HepG2 (cell line): Measurements from ENCODE around the gene PIK3R3. TPM values are rescaled to one million over a fixed set of nuclear protein-coding genes. Genes with fewer than 3 reads are reported as not detected.

Experiments
- ATAC-seq: fragments of 200-7000 bp; cut with Tn5 transposase; 3 replicates; pipeline ENCODE4 v1.9.1; 2020; ENCODE audit warnings: mild to moderate bottlenecking, moderate library complexity
- BruUV-seq: library from RNA; stranded (reverse); fragments of 400-500 nt; replicated peaks from 2 replicates; lab custom pipeline; 2021; lab: Mats Ljungman, UMichigan
- CTCF ChIA-PET: fragments of 300-600 bp; formaldehyde crosslinking; extraction: SDS; loops from one replicate; lab custom pipeline; 2021; ENCODE audit warnings: low total read pairs, inconsistent platforms, low intra/inter-chr PET ratio; lab: Yijun Ruan, JAX
- POLR2A ChIA-PET: fragments of 350-600 bp; sonication (Branson Sonifier 250); formaldehyde crosslinking; loops from one replicate; lab custom pipeline; 2020; ENCODE audit warnings: antibody characterized with exemption, inconsistent platforms; lab: Yijun Ruan, JAX
- DNase-seq: peaks from one replicate; pipeline ENCODE4 v3.0.0-alpha.2; 2015; ENCODE audit warnings: low spot score
- FAIRE-seq: peaks from 3 replicates; lab custom pipeline; 2011; peaks lifted over from hg19 to GRCh38; lab: Jason Lieb, UNC
- H2AFZ ChIP-seq: one replicate; pipeline ENCODE4 v1.6.1; 2011; ENCODE audit warnings: low read length, inconsistent platforms
- H3K27ac ChIP-seq: fragments of 300-600 bp; 3 replicates; pipeline ENCODE4 v1.8.0; 2011; ENCODE audit warnings: mixed run types, mild to moderate bottlenecking, mixed read lengths, low read length, inconsistent platforms; ENCODE audit not compliant: insufficient read depth; ENCODE audit errors: extremely low read length
- H3K27me3 ChIP-seq, 2 experiments: fragments of 200-600 bp in 1 of 2; 2 replicates in 1 of 2; 3 replicates in 1 of 2; pipeline versions ENCODE4 v1.6.0 to v1.8.0; 2011; ENCODE audit warnings: low read length in 2 of 2, mild to moderate bottlenecking in 2 of 2, moderate library complexity in 2 of 2, inconsistent platforms in 1 of 2; ENCODE audit not compliant: insufficient read depth in 2 of 2, control insufficient read depth in 1 of 2
- H3K36me3 ChIP-seq, 2 experiments: fragments of 200-600 bp in 1 of 2; replicated peaks in 1 of 2; 2 replicates in 1 of 2; 3 replicates in 1 of 2; pipeline versions ENCODE4 v1.5.1 to v1.8.0; 2011; ENCODE audit warnings: low read length in 2 of 2, inconsistent platforms in 1 of 2; ENCODE audit not compliant: insufficient read depth in 2 of 2, control insufficient read depth in 1 of 2
- H3K4me1 ChIP-seq: 2 replicates; pipeline ENCODE4 v1.5.1; 2012; ENCODE audit warnings: low read length, inconsistent platforms; ENCODE audit not compliant: insufficient read depth
- H3K4me2 ChIP-seq: 2 replicates; pipeline ENCODE4 v1.6.0; 2011; ENCODE audit warnings: low read depth, low read length, inconsistent platforms
- H3K4me3 ChIP-seq, 3 experiments: fragments of 200-600 bp in 1 of 3; sonication (generic), shearing (Covaris generic) in 1 of 3; replicated peaks in 1 of 3; 2 replicates each; pipeline ENCODE4 v1.5.1; 2011 to 2016; ENCODE audit warnings: low read length in 3 of 3, inconsistent platforms in 2 of 3, low read depth in 2 of 3, mild to moderate bottlenecking in 2 of 3, control low read depth in 1 of 3, mixed read lengths in 1 of 3; ENCODE audit not compliant: insufficient read depth in 1 of 3
- H3K79me2 ChIP-seq: one replicate; pipeline ENCODE4 v1.6.1; 2011; ENCODE audit warnings: low read length, inconsistent platforms; ENCODE audit not compliant: insufficient read depth
- H3K9ac ChIP-seq: 2 replicates; pipeline ENCODE4 v1.6.0; 2011; ENCODE audit warnings: mild to moderate bottlenecking, low read depth, low read length, inconsistent platforms; ENCODE audit not compliant: insufficient read depth
- H3K9me3 ChIP-seq: 2 replicates; pipeline ENCODE4 v1.5.1; 2012; ENCODE audit warnings: mild to moderate bottlenecking, low read length
- H4K20me1 ChIP-seq: 2 replicates; pipeline ENCODE4 v1.6.0; 2011; ENCODE audit warnings: inconsistent platforms, mild to moderate bottlenecking, low read length, moderate library complexity; ENCODE audit not compliant: insufficient read depth
- HNF4G ChIP-seq, 2 experiments: sonication (generic) in 1 of 2; formaldehyde crosslinking in 1 of 2; IDR thresholded peaks; 2 replicates each; pipeline versions ENCODE4 v1.4.0 to v1.6.1; 2011 to 2020; ENCODE audit warnings: borderline replicate concordance in 2 of 2, low read depth in 2 of 2, mild to moderate bottlenecking in 2 of 2, low read length in 1 of 2, missing genetic modification reagents in 1 of 2, moderate library complexity in 1 of 2
- KAT8 ChIP-seq: IDR thresholded peaks from 2 replicates; pipeline ENCODE4 v1.6.1; 2016; ENCODE audit warnings: missing genetic modification reagents, missing compliant biosample characterization
- ONECUT2 ChIP-seq: sonication (generic); formaldehyde crosslinking; IDR thresholded peaks from 2 replicates; pipeline ENCODE4 v1.4.0; 2020; ENCODE audit warnings: missing genetic modification reagents
- PAX8 ChIP-seq: sonication (generic); formaldehyde crosslinking; IDR thresholded peaks from 2 replicates; pipeline ENCODE4 v1.8.0; 2022; ENCODE audit warnings: mild to moderate bottlenecking, missing genetic modification reagents, borderline replicate concordance
- REL ChIP-seq: sonication (generic); formaldehyde crosslinking; conservative IDR thresholded peaks from 2 replicates; pipeline ENCODE4 v1.8.0; 2022; ENCODE audit warnings: mild to moderate bottlenecking, missing genetic modification reagents, moderate library complexity
- REST ChIP-seq, 2 experiments: IDR thresholded peaks; 2 replicates each; pipeline ENCODE4 v1.6.1; 2011 to 2012; ENCODE audit warnings: low read length in 2 of 2, borderline replicate concordance in 1 of 2, low read depth in 1 of 2, mild to moderate bottlenecking in 1 of 2, moderate library complexity in 1 of 2
- RFX3 ChIP-seq: IDR thresholded peaks from 2 replicates; pipeline ENCODE4 v1.6.1; 2016; ENCODE audit warnings: missing biosample characterization, missing genetic modification reagents
- TOPORS ChIP-seq: sonication (generic); formaldehyde crosslinking; IDR thresholded peaks from 2 replicates; pipeline ENCODE4 v1.8.0; 2023; ENCODE audit warnings: mild to moderate bottlenecking, missing genetic modification reagents
- USF2 ChIP-seq, 2 experiments: sonication (generic) in 1 of 2; formaldehyde crosslinking in 1 of 2; IDR thresholded peaks; 2 replicates each; pipeline versions ENCODE4 v1.5.1 to v1.6.1; 2011 to 2020; ENCODE audit warnings: borderline replicate concordance in 1 of 2, low read depth in 1 of 2, low read length in 1 of 2, mild to moderate bottlenecking in 1 of 2, missing genetic modification reagents in 1 of 2, moderate library complexity in 1 of 2
- ZBTB1 ChIP-seq: sonication (generic); formaldehyde crosslinking; IDR thresholded peaks from 2 replicates; pipeline ENCODE4 v1.4.0; 2020; ENCODE audit warnings: missing genetic modification reagents, borderline replicate concordance
- ZC3H13 ChIP-seq: sonication (generic); formaldehyde crosslinking; IDR thresholded peaks from 2 replicates; pipeline ENCODE4 v1.8.1; 2023; ENCODE audit warnings: mild to moderate bottlenecking, missing genetic modification reagents, moderate library complexity
- ZNF121 ChIP-seq: sonication (generic); formaldehyde crosslinking; IDR thresholded peaks from 2 replicates; pipeline ENCODE4 v1.5.0; 2020; ENCODE audit warnings: mild to moderate bottlenecking, missing genetic modification reagents
- ZNF251 ChIP-seq: sonication (generic); formaldehyde crosslinking; IDR thresholded peaks from 2 replicates; pipeline ENCODE4 v1.9.0; 2021; ENCODE audit warnings: mild to moderate bottlenecking, missing genetic modification reagents
- ZNF335 ChIP-seq: sonication (generic); formaldehyde crosslinking; IDR thresholded peaks from 2 replicates; pipeline ENCODE4 v1.4.0; 2020; ENCODE audit warnings: missing genetic modification reagents
- ZNF362 ChIP-seq: sonication (generic); formaldehyde crosslinking; IDR thresholded peaks from 2 replicates; pipeline ENCODE4 v1.4.0; 2020; ENCODE audit warnings: missing genetic modification reagents, mild to moderate bottlenecking, borderline replicate concordance
- ZNF549 ChIP-seq: sonication (generic); formaldehyde crosslinking; IDR thresholded peaks from 2 replicates; pipeline ENCODE4 v1.5.0; 2020; ENCODE audit warnings: missing genetic modification reagents
- ZNF850 ChIP-seq: sonication (generic); formaldehyde crosslinking; conservative IDR thresholded peaks from 2 replicates; pipeline ENCODE4 v1.9.0; 2021; ENCODE audit warnings: mild to moderate bottlenecking, missing genetic modification reagents
- WGBS: methylation state at CpG from one replicate; pipeline ENCODE4 v1.1.6; 2017; ENCODE audit warnings: low lambda C conversion rate; 5-methylcytosine and 5-hydroxymethylcytosine counted together
- in situ Hi-C: cut with HindIII; loops from 2 replicates; pipeline ENCODE4 v1.10.0; 2017; ENCODE audit warnings: low pct_unique_long_range_greater_than_20kb; ENCODE audit not compliant: extremely low pct_ligation_motif_present
- intact Hi-C: fragments of 100-400 bp; cut with micrococcal nuclease; formaldehyde crosslinking; loops from one replicate; pipeline ENCODE4 v1.10.0; 2022; ENCODE audit not compliant: unreplicated experiment
- polyA plus RNA-seq, 8 experiments: library from polyadenylated mRNA; depleted of rRNA in 3 of 8; stranded (reverse) in 7 of 8; unstranded in 1 of 8; fragments of >200 nt; fragmentation: Illumina TruSeq in 4 of 8; extraction: Trizol in 4 of 8; gene quantifications; 2 replicates each; pipeline versions ENCODE4 v1.2.1 to v1.2.3, GENCODE V29; 2011 to 2016; ENCODE audit warnings: low read depth in 4 of 8, missing spikeins in 1 of 8, mixed read lengths in 1 of 8; ENCODE audit not compliant: insufficient read depth in 1 of 8
- total RNA-seq, 5 experiments: library from RNA; depleted of rRNA; stranded (reverse); fragments of >200 nt; fragmentation: Illumina TruSeq; extraction: Trizol; gene quantifications; 2 replicates each; pipeline ENCODE4 v1.2.3, GENCODE V29; 2016; ENCODE audit warnings: low read depth in 1 of 5

Gene PIK3R3
- total and polyA plus RNA-seq, 2 of the 13 experiments (the other 11 are each of a cell fraction or from before 2014, with no cell fraction given) = 0.37 to 6.9 TPM

GRCh38 chr1:46160212-46160611, 27.8 kb upstream of the PIK3R3 start (continued):
- TF ChIP-seq REL (CRISPR knock-in tag) = no peak
- no peak for TF ChIP-seq USF2 (IDR thresholded peaks at IDR 0.05; ENCODE audit: low read depth, low read length)
- TF ChIP-seq USF2 (CRISPR knock-in tag; IDR thresholded peaks at IDR 0.05; ENCODE audit: borderline replicate concordance) = no peak
- no peak for TF ChIP-seq RFX3
- no peak for TF ChIP-seq ZC3H13 (CRISPR knock-in tag)
- no peak for TF ChIP-seq ZNF335 (CRISPR knock-in tag)
- TF ChIP-seq ZNF850 = no peak

GRCh38 chr1:46159516-46159915, 27.1 kb upstream of the PIK3R3 start:
- Histone ChIP-seq H3K4me2 (no peak overlapping the region), H3K27me3 (peaks cover 0 to 13% of the 10 kb centered on the region in 2 experiments; a peak in 2 of 5 replicates), H3K4me3 (no peak overlapping the region), H3K9me3 (no peaks in the 10 kb centered on the region), H2AFZ (no peak overlapping the region), H4K20me1 (no peaks in the 10 kb centered on the region), H3K79me2 (no peaks in the 10 kb centered on the region), H3K36me3 (no peaks in the 10 kb centered on the region), H3K9ac (no peak overlapping the region), H3K27ac (no peak overlapping the region), H3K4me1 (peaks cover 15% of the 10 kb centered on the region)
- BruUV-seq = no TSS peak
- WGBS = 25% methylated on average over 3 of the region's 3 CpGs
- no peak for FAIRE-seq
- intact Hi-C loops = loop anchor here (2.0 kb wide), 1 partner anchor 43 kb away; no protein-coding TSS in a partner anchor
- no peak for ATAC-seq
- POLR2A ChIA-PET = no interaction called here
- CTCF ChIA-PET = no interaction called here
- no peak for DNase-seq
- in situ Hi-C loops = no loop called here
- TF ChIP-seq HNF4G (IDR thresholded peaks at IDR 0.05; ENCODE audit: borderline replicate concordance, low read depth, low read length) (no peak), HNF4G (CRISPR knock-in tag; IDR thresholded peaks at IDR 0.05; ENCODE audit: borderline replicate concordance, low read depth) (no peak), PAX8 (CRISPR knock-in tag) (no peak), KAT8 (CRISPR knock-in tag) (no peak), REST (IDR thresholded peaks at IDR 0.05; ENCODE audit: borderline replicate concordance in 1 of 2, low read depth in 1 of 2, low read length in 2 of 2) (no peak), ONECUT2 (CRISPR knock-in tag) (no peak), ZNF362 (CRISPR knock-in tag) (no peak), ZNF121 (CRISPR knock-in tag) (no peak), TOPORS (CRISPR knock-in tag) (no peak), ZNF549 (CRISPR knock-in tag) (no peak), ZBTB1 (CRISPR knock-in tag) (no peak), ZNF251 (no peak)
